ENCODE data around the gene FBXO42. TPM values are rescaled to one million over a fixed set of nuclear protein-coding genes. Genes with fewer than 3 reads are reported as not detected.

The FBXO42 gene
- total and polyA plus RNA-seq, 2 of the 13 experiments (the other 11 are each of a cell fraction or from before 2014, with no cell fraction given) = 7.6 to 17.5 TPM

- 98% methylated on average over 6 of the region's 6 CpGs for WGBS (ENCODE audit: low lambda C conversion rate)
- Histone ChIP-seq H3K4me2 (ENCODE audit: low read depth, low read length) (no peak overlapping the region), H3K9ac (ENCODE audit: insufficient read depth, low read depth, low read length) (no peak overlapping the region), H3K4me1 (ENCODE audit: insufficient read depth, low read length) (0 out of 2 replicates have a peak, but pooled peaks cover under 1% of the 10 kb centered on the region), H2AFZ (ENCODE audit: low read length) (no peak overlapping the region), H3K9me3 (ENCODE audit: low read length) (no peaks in the 10 kb centered on the region), H3K27ac (ENCODE audit: extremely low read length, insufficient read depth, low read length) (no peak overlapping the region), H3K79me2 (ENCODE audit: insufficient read depth, low read length) (no peaks in the 10 kb centered on the region), H3K27me3 (ENCODE audit: control insufficient read depth in 1 of 2, insufficient read depth in 2 of 2, low read length in 2 of 2) (no peaks in the 10 kb centered on the region), H3K4me3 (replicated peaks in 1 of 3; ENCODE audit: insufficient read depth in 1 of 3, low read depth in 2 of 3, low read length in 3 of 3) (no peak overlapping the region), H3K36me3 (replicated peaks in 1 of 2; ENCODE audit: control insufficient read depth in 1 of 2, insufficient read depth in 2 of 2, low read length in 2 of 2) (peaks cover 1 to 7% of the 10 kb centered on the region in 2 experiments; a peak in 3 of 5 replicates), H4K20me1 (ENCODE audit: insufficient read depth, low read length) (no peaks in the 10 kb centered on the region)
- DNase-seq (ENCODE audit: low spot score) (no peak), FAIRE-seq (no peak), ATAC-seq (no peak)
- intact Hi-C loops (cut with micrococcal nuclease; ENCODE audit: unreplicated experiment) = no loop called here
- ChIA-PET POLR2A (no interaction called here), CTCF (ENCODE audit: low intra/inter-chr PET ratio, low total read pairs) (no interaction called here)
- in situ Hi-C loops (cut with HindIII; ENCODE audit: extremely low pct_ligation_motif_present, low pct_unique_long_range_greater_than_20kb) = no loop called here
- no TSS peak for BruUV-seq (replicated peaks)
- TF ChIP-seq ZBTB43 (CRISPR knock-in tag; conservative IDR thresholded peaks at IDR 0.05) = no peak
- TF ChIP-seq FOXM1 (CRISPR knock-in tag; IDR thresholded peaks at IDR 0.05) = no peak
- no peak for TF ChIP-seq TRIM24 (CRISPR knock-in tag; IDR thresholded peaks at IDR 0.05)
- no peak for TF ChIP-seq KDM4B (CRISPR knock-in tag; IDR thresholded peaks at IDR 0.05)
- TF ChIP-seq ZNF10 (CRISPR knock-in tag; IDR thresholded peaks at IDR 0.05; ENCODE audit: borderline replicate concordance, low read depth) = no peak
- TF ChIP-seq BRF2 (CRISPR knock-in tag; IDR thresholded peaks at IDR 0.05) = no peak
- TF ChIP-seq ZFP91 (CRISPR knock-in tag; IDR thresholded peaks at IDR 0.05; ENCODE audit: borderline replicate concordance) = no peak
- no peak for TF ChIP-seq HOXA5 (CRISPR knock-in tag; IDR thresholded peaks at IDR 0.05)
- no peak for TF ChIP-seq CREB1 (IDR thresholded peaks at IDR 0.05)
- no peak for TF ChIP-seq CREB1 (CRISPR knock-in tag; IDR thresholded peaks at IDR 0.05)
- TF ChIP-seq MAFF (IDR thresholded peaks at IDR 0.05; ENCODE audit: low read depth, low read length) = no peak
- TF ChIP-seq HNRNPH1 (optimal IDR thresholded peaks at IDR 0.05; ENCODE audit: low read depth, low read length) = no peak
Observed at GRCh38 chr1:16276302-16277030, 75.8 kb downstream of the FBXO42 start.
